HG03439 (cell line): ENCODE results near the gene TMEM82.
"Not testable (repeated sequence)": the region's sequence is repeated elsewhere in the genome, so short reads cannot be mapped to it uniquely, and the experiment has no call there.

Source experiments
- ATAC-seq: cut with Tn5 transposase; IDR thresholded peaks from one replicate; pipeline ENCODE4 v1.9.1; 2021; ENCODE audit warnings: mild to moderate bottlenecking, moderate library complexity; ENCODE audit not compliant: unreplicated experiment

Gene TMEM82

DNA sequence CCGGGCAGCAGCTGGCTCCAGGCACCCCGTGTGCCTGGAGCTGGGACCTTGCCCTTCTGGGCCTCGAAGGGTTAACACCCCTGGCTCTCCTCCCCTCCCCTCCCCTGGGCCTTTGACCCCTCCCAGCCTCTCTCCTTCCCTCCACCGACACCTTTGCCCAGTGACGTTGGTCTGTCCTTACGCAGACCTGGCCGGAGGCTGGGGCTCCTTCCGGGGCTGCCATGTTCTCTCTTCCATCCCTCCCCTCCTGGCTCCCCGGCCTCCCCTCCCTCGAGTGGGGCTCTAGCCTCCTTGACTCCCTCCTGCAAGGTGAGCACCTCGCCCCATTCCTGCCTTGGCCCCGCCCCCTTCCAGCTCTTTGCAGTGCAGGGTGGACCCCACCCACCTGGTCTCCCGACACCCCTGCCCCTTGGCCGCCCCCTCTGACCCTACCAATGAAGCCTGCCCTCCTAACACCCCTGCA is at the start of gene TMEM82:
TMEM82 (plus strand) TSS at position 161 of the 463 bp plus-strand sequence; CDS start at position 222, 61 bp downstream.
- ATAC-seq, result no peak

DNA sequence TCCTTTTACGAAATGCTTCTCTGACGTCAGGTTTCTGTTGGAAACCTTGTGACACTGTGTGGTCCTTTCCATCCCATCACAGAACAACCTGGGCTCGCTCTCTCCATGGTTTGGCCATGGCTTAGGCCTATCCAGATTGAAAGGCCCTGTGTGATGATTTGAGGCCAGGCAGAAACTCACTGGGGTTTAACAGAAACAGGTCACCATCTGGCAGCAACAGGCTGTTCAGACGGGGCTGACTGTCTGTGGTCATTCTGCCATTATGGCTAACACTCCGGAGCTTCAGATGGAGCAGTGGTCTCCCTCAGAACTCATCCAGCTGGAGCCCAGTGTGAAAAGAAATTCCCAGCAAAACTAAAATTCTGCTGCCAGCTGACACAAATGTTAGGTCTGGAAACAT is 48.9 kb upstream of the TMEM82 start:
- ATAC-seq, result no peak

- peak; percentile 91 for ATAC-seq
Observed at GRCh38 chr1:15696956-15697521, 45.3 kb upstream of the TMEM82 start.

DNA sequence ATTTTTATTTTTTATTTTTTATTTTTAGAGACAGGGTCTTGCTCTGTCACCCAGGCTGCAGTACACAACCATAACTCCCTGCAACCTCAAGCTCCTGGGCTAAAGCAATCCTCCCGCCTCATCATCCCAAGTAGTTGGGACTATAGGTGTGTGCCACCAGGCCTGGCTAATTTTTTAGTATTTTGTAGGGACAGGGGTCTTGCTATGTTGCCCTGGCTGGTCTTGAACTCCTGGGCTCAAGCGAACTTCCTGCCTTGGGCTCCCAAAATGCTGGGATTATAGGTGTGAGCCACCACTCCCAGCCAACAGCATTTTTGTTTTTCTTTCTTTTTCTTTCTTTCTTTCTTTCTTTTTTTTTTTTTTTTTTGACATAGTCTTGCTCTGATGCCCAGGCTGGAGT is 44.1 kb upstream of the TMEM82 start:
- no peak for ATAC-seq

DNA sequence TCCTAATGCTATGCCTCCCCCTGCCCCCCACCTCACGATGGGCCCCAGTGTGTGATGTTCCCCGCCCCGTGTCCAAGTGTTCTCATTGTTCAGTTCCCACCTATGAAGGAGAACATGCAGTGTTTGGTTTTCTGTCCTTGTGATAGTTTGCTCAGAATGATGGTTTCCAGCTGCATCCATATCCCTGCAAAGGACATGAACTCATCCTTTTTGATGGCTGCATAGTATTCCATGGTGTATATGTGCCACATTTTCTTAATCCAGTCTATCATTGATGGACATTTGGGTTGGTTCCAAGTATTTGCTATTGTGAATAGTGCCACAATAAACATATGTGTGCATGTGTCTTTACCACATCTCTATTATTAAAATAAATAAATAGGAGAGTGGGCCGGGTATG is 43.0 kb upstream of the TMEM82 start:
- not testable (repeated sequence) for ATAC-seq

DNA sequence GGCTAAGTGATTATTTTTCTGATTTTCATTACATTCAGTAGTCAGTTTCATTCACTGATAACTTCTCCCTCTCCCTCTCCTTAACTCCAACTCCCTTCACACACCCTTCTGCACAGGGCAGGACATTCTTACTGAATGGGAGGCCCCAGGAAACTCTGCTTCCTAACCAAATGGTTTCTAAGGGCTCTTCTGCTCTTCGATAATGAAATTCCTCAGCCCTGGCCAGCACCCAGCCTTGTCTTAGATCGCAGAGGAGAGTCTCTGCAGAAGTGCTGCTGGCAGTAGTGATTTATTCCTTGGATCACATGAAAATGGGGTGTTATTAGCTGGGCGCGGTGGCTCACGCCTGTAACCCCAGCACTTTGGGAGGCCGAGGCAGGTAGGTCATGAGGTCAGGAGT is 41.8 kb upstream of the TMEM82 start:
- ATAC-seq, result no peak

DNA sequence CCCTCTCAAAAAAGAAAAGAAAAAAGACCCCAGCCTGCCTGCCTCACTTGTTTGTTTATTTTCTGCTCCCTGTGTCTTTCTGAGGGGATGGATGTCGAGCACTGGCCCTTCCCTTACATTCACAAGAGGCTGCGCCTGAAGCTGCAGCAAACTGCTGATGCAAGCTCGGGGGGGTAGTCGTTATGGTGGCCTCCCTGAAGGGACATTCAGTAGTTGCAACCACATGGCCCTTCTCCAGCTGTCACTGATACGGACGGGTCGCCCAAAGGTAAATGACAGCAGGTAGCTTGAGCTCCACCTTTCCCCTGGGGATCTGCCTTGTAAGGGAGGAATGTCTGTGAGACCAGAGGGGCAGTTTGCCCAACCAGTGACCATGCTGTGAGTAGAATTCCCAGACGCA is 40.5 kb upstream of the TMEM82 start:
- ATAC-seq, result no peak

DNA sequence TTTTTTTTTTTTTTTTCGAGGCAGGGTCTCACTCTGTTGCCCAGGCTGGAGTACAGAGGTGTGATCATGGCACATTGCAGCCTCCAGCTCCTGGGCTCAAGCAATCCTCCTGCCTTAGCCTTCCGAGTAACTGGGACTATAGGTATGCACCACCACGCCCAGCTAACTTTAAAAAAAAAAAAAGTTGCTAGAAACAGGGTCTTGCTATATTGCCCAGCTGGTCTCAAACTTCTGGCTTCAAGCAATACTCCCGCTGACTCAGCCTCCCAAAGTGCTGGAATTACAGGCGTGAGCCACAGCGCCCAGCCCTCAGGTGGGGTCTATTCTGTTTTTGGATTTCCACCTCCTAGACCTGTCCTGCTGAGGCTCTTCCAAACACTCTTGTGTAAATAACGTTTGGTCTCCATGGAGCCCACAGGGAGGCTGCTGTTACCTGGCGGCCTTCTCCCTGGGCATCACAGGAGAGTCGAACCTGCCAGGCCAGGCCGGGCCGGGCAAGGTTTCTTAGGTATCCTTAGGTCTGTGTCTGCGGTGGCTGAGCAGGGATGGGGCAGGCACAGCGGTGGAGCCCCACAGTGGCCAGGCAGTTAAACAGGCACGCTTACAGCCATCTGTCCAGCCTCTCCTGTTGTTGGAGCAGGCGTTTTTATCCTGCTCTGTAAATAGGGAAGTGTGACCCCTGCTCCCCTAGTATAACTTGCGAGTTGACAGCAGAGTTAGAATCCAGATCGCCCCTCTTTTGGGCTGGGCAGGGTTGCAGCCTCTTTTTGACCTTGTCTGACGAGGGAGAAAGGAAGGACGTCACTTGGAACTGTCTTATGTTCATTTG is 39.4 kb upstream of the TMEM82 start:
- ATAC-seq, result no peak

- no peak for ATAC-seq
Observed at GRCh38 chr1:15703562-15703961, 38.7 kb upstream of the TMEM82 start.

- ATAC-seq, result no peak
Observed at GRCh38 chr1:15704526-15705183, 37.6 kb upstream of the TMEM82 start.

DNA sequence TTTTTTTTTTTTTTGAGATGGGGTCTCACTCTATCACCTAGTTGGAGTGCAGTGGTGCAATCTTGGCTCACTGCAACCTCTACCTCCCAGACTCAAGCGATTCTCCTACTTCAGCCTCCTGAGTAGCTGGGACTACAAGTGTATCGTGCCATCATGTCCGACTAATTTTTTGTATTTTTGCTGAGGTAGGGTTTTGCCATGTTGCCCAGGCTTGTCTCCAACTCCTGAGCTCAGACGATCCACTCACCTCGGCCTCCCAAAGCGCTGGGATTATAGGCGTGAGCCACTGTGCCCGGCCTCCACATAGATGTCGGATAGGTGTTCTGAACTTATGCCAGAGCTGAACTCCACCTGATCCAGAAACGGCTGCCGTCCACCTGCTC is 37.1 kb upstream of the TMEM82 start:
- no peak for ATAC-seq

DNA sequence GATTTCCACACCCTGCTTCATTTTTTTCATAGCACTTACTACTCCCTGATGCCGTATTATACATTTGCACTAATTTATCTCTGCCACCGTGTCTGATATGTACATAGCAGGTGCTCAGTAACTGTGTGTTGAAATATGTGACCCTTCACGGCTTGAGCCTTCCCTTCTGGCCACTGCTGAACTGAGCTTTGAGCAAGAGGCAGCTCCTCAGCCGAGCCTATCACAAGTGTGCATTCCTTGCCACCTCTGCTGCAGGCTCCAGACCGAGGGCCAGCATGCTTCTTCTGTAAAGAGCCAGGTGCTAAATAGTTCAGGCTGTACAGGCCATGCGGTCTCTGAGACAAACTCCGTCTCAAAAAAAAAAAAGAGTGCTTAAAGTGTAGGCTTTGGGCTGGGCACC is 35.5 kb upstream of the TMEM82 start:
- ATAC-seq, result no peak

GRCh38 chr1:15707239-15707925 is 34.9 kb upstream of the TMEM82 start:
- ATAC-seq, result no peak

DNA sequence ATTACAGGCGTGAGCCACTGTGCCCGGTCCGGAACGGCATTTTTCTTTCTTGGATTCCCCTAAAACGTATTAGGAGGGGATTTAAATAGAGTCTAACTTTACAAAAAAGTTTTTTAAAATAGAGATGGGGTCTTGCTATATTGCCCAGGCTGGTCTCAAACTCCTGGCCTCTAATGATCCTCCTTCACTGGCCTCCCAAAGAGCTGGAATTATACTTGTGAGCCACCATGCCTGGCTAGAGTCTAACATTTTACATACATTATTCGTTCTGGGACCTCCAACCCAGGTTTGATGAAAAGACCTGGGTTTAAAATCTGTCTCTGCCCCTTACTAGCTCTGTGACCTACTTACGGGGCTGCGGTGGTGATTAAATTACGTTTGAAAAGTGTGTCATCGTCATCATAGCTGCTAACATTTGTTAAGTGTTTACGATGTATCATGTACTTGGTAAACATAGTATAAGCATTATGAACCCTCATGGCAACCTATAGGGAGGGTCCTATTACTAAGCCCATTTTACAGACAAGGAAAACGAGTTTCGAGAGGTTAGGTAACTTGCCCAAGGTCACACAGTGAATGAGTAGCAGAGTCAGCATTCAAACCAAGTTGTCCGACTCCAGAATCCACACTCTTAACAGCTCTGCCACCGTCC is 33.7 kb upstream of the TMEM82 start:
- no peak for ATAC-seq

GRCh38 chr1:15709226-15709625 is 33.1 kb upstream of the TMEM82 start:
- ATAC-seq, result no peak

DNA sequence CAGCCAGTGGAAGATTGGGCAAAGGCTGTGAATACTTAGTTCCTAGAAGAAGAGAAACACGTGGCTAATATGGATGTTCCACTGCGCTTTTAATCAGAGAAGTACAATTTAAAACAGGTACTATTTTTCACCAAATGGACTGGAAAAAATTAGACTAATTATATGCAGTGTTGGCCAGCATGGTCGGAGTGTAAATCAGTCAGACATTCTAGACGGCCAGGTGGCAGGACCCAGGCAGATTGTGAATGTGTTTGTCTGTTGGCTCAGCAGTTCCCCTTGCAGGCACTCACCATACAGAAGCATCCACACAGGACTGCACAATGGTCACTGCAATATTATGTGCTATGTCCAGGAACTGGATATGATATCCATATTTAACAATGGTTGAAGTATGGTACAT is 30.1 kb upstream of the TMEM82 start:
- no peak for ATAC-seq

DNA sequence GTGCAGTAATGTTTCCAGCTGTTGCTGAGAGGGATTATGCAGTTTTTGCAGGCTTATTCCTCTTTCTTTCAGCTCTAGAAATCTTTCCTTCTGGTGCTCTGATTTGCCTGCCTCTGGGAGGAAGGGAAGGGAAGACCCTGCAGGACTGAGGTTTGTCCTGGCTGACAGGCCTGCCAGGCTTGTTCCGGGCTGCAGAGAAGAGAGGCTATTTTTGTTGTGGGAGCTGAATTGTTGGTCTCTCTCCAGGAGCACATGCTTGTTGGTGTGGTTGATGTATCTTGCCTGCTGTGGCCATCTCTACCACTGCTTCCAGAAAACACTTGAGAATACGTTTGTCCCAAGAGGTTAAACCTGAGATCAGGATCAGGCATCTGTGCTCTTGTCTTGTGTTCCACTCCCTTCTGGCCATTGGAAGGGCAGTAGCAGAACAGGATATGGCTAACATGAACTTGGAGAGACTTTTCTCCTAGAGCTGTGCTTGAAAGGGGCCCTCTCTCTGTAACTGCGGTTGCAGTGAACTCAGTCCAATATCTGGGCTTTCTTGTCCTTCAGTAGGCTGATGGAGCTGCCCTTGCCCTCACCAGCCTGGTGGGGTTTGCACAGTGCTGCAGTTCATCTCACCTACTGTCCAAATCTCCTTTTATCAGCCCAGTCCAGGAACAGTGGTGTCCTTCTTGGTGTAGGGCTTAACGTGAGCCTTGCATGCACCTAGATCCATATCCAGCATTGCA is 27.7 kb upstream of the TMEM82 start:
- no peak for ATAC-seq

DNA sequence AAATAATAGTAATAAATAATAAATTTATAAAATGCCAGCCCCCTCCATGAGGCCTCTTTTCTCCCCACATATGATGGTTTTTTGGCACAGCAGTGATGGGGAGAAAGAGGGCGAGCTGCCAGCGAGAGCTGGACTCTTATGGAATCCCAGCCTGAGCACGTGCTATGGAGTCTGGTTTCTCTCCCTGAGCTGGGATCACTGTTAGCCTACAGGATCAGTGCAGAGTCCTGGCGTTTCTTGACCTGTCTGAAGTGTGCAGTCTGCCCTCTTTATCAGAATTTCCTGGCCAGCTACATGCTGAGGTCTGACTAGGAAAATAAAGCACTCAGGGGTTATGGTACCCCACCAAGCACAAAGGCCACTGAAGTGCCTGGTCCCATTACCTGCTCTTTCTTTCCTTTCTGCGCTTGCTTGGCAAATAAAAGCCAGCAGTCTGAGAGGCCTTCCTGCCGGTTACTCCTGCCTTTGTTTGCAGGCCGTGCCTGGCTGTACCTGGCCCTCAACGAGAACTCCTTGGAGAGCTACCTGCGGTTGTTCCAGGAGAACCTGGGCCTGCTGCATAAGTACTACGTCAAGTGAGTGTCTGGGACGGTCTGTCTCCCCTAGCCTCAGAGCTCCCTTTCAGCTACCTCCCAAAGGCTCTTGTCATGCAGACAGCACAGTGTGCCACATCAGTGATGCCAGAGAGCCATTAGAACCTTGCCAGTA is 24.7 kb upstream of the TMEM82 start:
- no peak for ATAC-seq

DNA sequence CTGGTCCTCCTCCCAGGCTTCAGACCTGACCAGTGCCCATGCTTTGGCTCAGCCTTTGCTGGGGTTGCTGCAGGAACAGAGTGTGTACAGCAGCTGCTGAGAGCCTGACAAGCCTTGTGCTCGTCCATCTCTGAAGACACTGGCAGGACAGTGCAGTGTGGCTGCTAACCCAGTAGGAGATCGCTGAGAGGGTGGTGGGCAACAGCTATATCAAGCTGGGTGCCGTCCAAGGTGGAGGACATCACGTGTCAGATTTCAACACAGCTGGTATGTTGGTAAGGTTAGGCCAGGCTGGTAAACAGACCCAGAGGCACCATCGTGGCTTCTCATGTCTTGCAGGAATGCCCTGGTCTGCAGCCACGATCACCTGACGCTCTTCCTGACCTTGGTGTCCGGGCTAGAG is 24.1 kb upstream of the TMEM82 start:
- no peak for ATAC-seq
